ENCODE data around the gene CDC42BPB. TPM values are rescaled to one million over a fixed set of nuclear protein-coding genes. Genes with fewer than 3 reads are reported as not detected.

The CDC42BPB gene, protein sequence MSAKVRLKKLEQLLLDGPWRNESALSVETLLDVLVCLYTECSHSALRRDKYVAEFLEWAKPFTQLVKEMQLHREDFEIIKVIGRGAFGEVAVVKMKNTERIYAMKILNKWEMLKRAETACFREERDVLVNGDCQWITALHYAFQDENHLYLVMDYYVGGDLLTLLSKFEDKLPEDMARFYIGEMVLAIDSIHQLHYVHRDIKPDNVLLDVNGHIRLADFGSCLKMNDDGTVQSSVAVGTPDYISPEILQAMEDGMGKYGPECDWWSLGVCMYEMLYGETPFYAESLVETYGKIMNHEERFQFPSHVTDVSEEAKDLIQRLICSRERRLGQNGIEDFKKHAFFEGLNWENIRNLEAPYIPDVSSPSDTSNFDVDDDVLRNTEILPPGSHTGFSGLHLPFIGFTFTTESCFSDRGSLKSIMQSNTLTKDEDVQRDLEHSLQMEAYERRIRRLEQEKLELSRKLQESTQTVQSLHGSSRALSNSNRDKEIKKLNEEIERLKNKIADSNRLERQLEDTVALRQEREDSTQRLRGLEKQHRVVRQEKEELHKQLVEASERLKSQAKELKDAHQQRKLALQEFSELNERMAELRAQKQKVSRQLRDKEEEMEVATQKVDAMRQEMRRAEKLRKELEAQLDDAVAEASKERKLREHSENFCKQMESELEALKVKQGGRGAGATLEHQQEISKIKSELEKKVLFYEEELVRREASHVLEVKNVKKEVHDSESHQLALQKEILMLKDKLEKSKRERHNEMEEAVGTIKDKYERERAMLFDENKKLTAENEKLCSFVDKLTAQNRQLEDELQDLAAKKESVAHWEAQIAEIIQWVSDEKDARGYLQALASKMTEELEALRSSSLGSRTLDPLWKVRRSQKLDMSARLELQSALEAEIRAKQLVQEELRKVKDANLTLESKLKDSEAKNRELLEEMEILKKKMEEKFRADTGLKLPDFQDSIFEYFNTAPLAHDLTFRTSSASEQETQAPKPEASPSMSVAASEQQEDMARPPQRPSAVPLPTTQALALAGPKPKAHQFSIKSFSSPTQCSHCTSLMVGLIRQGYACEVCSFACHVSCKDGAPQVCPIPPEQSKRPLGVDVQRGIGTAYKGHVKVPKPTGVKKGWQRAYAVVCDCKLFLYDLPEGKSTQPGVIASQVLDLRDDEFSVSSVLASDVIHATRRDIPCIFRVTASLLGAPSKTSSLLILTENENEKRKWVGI (N-terminal part only)
- 64.0 to 75.6 TPM (median 72.8 TPM) in 5 replicates for total RNA-seq (2022; extraction: Qiagen RNA extraction; ENCODE audit: low read depth)

DNA sequence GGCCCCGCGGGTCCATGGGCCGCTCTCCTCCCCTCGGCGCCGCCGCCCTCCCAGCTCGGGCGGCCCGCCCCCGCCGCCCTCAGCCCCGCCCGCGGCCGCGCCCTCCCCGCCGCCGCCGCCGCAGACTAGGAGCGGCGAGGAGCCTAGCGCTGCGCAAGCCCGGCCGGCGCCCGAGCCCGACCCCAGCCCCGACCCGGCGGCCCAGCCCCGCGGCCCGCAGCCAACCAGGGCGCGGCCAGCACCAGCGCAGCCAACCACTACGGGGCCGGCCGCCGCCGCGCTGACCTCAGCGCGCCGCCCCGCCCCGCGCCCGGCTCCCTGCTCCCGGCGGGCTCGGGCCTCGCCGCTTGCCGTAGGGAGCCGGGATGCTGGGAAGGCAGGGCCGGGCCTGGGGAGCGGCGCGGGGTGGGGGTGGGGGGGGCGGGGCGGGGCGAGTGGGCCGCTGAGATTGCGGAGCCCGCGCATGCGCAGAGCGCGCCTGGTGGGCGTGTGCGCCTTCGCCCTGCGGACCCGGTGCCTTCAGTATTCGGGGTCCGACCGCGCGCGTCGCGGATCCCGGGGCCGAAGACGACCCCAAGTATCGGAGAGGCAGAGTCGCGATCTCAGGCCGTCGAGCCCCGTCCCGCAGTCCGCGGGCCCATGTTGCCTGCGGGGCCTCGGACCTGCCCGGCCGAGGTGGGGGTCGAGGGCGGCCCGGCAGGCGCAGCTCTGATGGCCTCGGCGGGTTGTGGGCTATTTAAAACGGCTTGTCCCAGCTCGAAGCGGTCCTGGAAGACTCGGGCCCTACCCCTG lies at the start of gene CDC42BPB:
Gene CDC42BPB (minus strand): TSS at position 178 of the 792 bp plus-strand sequence. CDS start 376 bp downstream, outside the sequence.

GRCh38 chr14:103094406-103095209 lies 37.3 kb upstream of the CDC42BPB start, which contains the start of gene EXOC3L4:
TSS of gene EXOC3L4 (plus strand) at chr14:103094725. CDS start at chr14:103100220, 5,495 bp downstream.

GRCh38 chr14:103084021-103084919 lies 26.9 kb upstream of the CDC42BPB start, which contains the start of gene LBHD2:
TSS of gene LBHD2 (plus strand) at chr14:103084210. CDS start at chr14:103086013, 1,803 bp downstream.

DNA sequence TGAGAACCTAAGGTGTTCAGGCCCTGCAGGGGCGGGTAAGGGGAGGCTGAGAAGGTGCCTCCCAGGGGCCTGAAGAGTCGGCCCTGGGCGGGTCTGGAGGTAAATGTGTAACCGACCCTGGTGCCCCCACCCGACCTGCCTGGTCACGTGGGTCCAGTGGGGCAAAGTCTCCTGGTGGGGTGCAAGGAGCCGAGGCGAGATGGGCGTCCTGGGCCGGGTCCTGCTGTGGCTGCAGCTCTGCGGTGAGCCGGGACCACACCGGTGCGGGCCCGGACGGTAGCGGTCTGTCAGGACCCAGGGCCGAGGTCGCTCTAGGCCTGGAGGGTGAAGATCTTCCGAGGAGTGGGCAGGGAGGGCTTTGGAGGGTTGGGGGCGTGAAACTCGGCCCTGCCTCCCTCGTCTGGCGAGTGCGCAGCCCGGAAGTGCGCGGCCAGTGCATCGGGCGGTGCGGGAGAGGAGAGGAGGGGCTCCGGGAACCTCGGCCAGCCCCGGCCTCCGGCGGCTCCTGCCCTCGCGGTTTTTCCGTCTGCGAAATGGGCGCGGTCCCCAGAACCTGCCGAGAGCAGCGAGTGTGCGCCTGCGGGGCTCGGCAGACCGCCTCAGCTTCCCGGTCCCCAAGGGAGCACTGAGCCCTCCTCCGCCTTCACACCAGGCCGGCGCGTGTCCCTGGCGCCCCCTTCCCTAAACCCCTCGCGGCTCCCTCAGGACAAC lies 134.7 kb downstream of the CDC42BPB start, which contains the start of gene AMN:
Gene AMN (plus strand): TSS at position 174 of the 711 bp plus-strand sequence. CDS start 26 bp downstream, at position 200.

Other genes with a start within 250 kb of the CDC42BPB start
- gene AMN, start 134.9 kb downstream of the CDC42BPB start, total RNA-seq (2022; extraction: Qiagen RNA extraction; ENCODE audit: low read depth) = 0.23 to 0.69 TPM (median 0.46 TPM) in 5 replicates
- gene LBHD2, start 26.7 kb upstream of the CDC42BPB start, total RNA-seq (2022; extraction: Qiagen RNA extraction; ENCODE audit: low read depth) = 0.14 to 0.39 TPM (median 0.18 TPM) in 3 of 5 replicates, not detected in the others
- 1.4 to 2.1 TPM (median 1.5 TPM) in 5 replicates for gene EXOC3L4, start 37.2 kb upstream of the CDC42BPB start, total RNA-seq (2022; extraction: Qiagen RNA extraction; ENCODE audit: low read depth)
- 352 to 444 TPM (median 429 TPM) in 5 replicates for gene TNFAIP2, start 65.9 kb upstream of the CDC42BPB start, total RNA-seq (2022; extraction: Qiagen RNA extraction; ENCODE audit: low read depth)